Measurements from ENCODE around the gene BRINP3. TPM values are rescaled to one million over a fixed set of nuclear protein-coding genes. Genes with fewer than 3 reads are reported as not detected.

Gene BRINP3
- total RNA-seq, 2 experiments from 2014 or later: not detected

GRCh38 chr1:190365283-190365682 lies 112.4 kb downstream of the BRINP3 start:
- Histone ChIP-seq H3K9me3 (ENCODE audit: low read length) (no peaks in the 10 kb centered on the region), H3K4me2 (ENCODE audit: low read length) (no peak overlapping the region), H2AFZ (ENCODE audit: low read length) (no peak overlapping the region), H4K20me1 (ENCODE audit: insufficient read depth, low read length) (no peaks in the 10 kb centered on the region), H3K4me1 (ENCODE audit: insufficient read depth, low read length, poor library complexity, severe bottlenecking) (no peaks in the 10 kb centered on the region), H3K36me3 (ENCODE audit: insufficient read depth, low read length) (no peaks in the 10 kb centered on the region), H3K79me2 (ENCODE audit: insufficient read depth, low read depth, low read length) (no peaks in the 10 kb centered on the region), H3K4me3 (ENCODE audit: low read depth, low read length, poor library complexity, severe bottlenecking) (no peak overlapping the region), H3K27ac (ENCODE audit: low read depth, low read length, poor library complexity, severe bottlenecking) (no peak overlapping the region), H3K9me2 (ENCODE audit: insufficient read depth, low read length) (no peaks in the 10 kb centered on the region)
- TF ChIP-seq CTCF (conservative IDR thresholded peaks at IDR 0.05; ENCODE audit: low read length): no peak
- no peak for TF ChIP-seq EZH2phosphoT487 (IDR thresholded peaks at IDR 0.05; ENCODE audit: borderline replicate concordance, low read depth, low read length)
- CTCF ChIA-PET (ENCODE audit: unreplicated experiment): no interaction called here
- no TSS peak for BruUV-seq (replicated peaks)
- POLR2A ChIA-PET: no interaction called here
- intact Hi-C loops (cut with micrococcal nuclease; ENCODE audit: unreplicated experiment): no loop called here
- DNase-seq (ENCODE audit: low spot score): no peak

- POLR2A ChIA-PET: no interaction called here
- no peak overlapping the region for H2AFZ ChIP-seq (ENCODE audit: low read length)
- H3K36me3 ChIP-seq (ENCODE audit: insufficient read depth, low read length): no peaks in the 10 kb centered on the region
- H3K27ac ChIP-seq (ENCODE audit: low read depth, low read length, poor library complexity, severe bottlenecking): no peak overlapping the region
- no peak overlapping the region for H3K4me3 ChIP-seq (ENCODE audit: low read depth, low read length, poor library complexity, severe bottlenecking)
- H3K4me2 ChIP-seq (ENCODE audit: low read length): no peak overlapping the region
- CTCF ChIA-PET (ENCODE audit: unreplicated experiment): no interaction called here
- no peaks in the 10 kb centered on the region for H3K9me2 ChIP-seq (ENCODE audit: insufficient read depth, low read length)
- no peaks in the 10 kb centered on the region for H3K9me3 ChIP-seq (ENCODE audit: low read length)
- H4K20me1 ChIP-seq (ENCODE audit: insufficient read depth, low read length): no peaks in the 10 kb centered on the region
- intact Hi-C loops (cut with micrococcal nuclease; ENCODE audit: unreplicated experiment): no loop called here
- H3K4me1 ChIP-seq (ENCODE audit: insufficient read depth, low read length, poor library complexity, severe bottlenecking): no peaks in the 10 kb centered on the region
- H3K79me2 ChIP-seq (ENCODE audit: insufficient read depth, low read depth, low read length): no peaks in the 10 kb centered on the region
- no TSS peak for BruUV-seq (replicated peaks)
- DNase-seq (ENCODE audit: low spot score): no peak
- TF ChIP-seq CTCF (conservative IDR thresholded peaks at IDR 0.05; ENCODE audit: low read length) (no peak), EZH2phosphoT487 (IDR thresholded peaks at IDR 0.05; ENCODE audit: borderline replicate concordance, low read depth, low read length) (no peak)
Observed at GRCh38 chr1:190353538-190354101, 124.0 kb downstream of the BRINP3 start.

GRCh38 chr1:190344454-190344853 lies 133.2 kb downstream of the BRINP3 start:
- H3K36me3 ChIP-seq (ENCODE audit: insufficient read depth, low read length): no peaks in the 10 kb centered on the region
- POLR2A ChIA-PET: interaction anchor here (0.6 kb wide), 1 partner anchor 133 kb away, joined by 3 read pairs; no protein-coding TSS in a partner anchor
- no peaks in the 10 kb centered on the region for H3K79me2 ChIP-seq (ENCODE audit: insufficient read depth, low read depth, low read length)
- H3K4me3 ChIP-seq (ENCODE audit: low read depth, low read length, poor library complexity, severe bottlenecking): no peak overlapping the region
- no TSS peak for BruUV-seq (replicated peaks)
- intact Hi-C loops (cut with micrococcal nuclease; ENCODE audit: unreplicated experiment): no loop called here
- CTCF ChIA-PET (ENCODE audit: unreplicated experiment): no interaction called here
- no peaks in the 10 kb centered on the region for H3K9me2 ChIP-seq (ENCODE audit: insufficient read depth, low read length)
- H3K9me3 ChIP-seq (ENCODE audit: low read length): no peaks in the 10 kb centered on the region
- no peak overlapping the region for H3K4me2 ChIP-seq (ENCODE audit: low read length)
- H2AFZ ChIP-seq (ENCODE audit: low read length): no peak overlapping the region
- no peaks in the 10 kb centered on the region for H3K4me1 ChIP-seq (ENCODE audit: insufficient read depth, low read length, poor library complexity, severe bottlenecking)
- TF ChIP-seq CTCF (conservative IDR thresholded peaks at IDR 0.05; ENCODE audit: low read length) (no peak), EZH2phosphoT487 (IDR thresholded peaks at IDR 0.05; ENCODE audit: borderline replicate concordance, low read depth, low read length) (no peak)
- DNase-seq (ENCODE audit: low spot score): no peak
- H3K27ac ChIP-seq (ENCODE audit: low read depth, low read length, poor library complexity, severe bottlenecking): no peak overlapping the region
- H4K20me1 ChIP-seq (ENCODE audit: insufficient read depth, low read length): no peaks in the 10 kb centered on the region

Data from OCI-LY7 (cell line).